ENCODE results near the gene CLECL1.
"Not testable (repeated sequence)": the region's sequence is repeated elsewhere in the genome, so short reads cannot be mapped to it uniquely, and the experiment has no call there.

CLECL1 gene

GRCh38 chr12:9752145-9752933 is 19.4 kb upstream of the CLECL1 start:
- DNase-seq (ENCODE audit: low read depth in 2 of 3, low spot score in 1 of 3): no peak

GRCh38 chr12:9751204-9752144 is 18.6 kb upstream of the CLECL1 start:
- DNase-seq (ENCODE audit: low read depth in 2 of 3, low spot score in 1 of 3): peak in 1 of 3 donors; percentile 38

GRCh38 chr12:9750276-9751203 is 17.6 kb upstream of the CLECL1 start:
- DNase-seq (ENCODE audit: low read depth in 2 of 3, low spot score in 1 of 3): peak in 1 of 3 donors; percentile 59

- no peak for DNase-seq (ENCODE audit: low read depth in 2 of 3, low spot score in 1 of 3)
Measured at GRCh38 chr12:9749640-9750039, 16.7 kb upstream of the CLECL1 start.

- no peak for DNase-seq (ENCODE audit: low read depth in 2 of 3, low spot score in 1 of 3)
Measured at GRCh38 chr12:9745199-9745598, 12.3 kb upstream of the CLECL1 start.

GRCh38 chr12:9742661-9743060 is 9.8 kb upstream of the CLECL1 start:
- no peak for DNase-seq (ENCODE audit: low read depth in 2 of 3, low spot score in 1 of 3)

GRCh38 chr12:9741726-9742125 is 8.8 kb upstream of the CLECL1 start:
- peak; percentile 56 to 68 (median 63) for DNase-seq (ENCODE audit: low read depth in 2 of 3, low spot score in 1 of 3)

- DNase-seq (ENCODE audit: low read depth in 2 of 3, low spot score in 1 of 3): no peak
Measured at GRCh38 chr12:9740106-9740750, 7.3 kb upstream of the CLECL1 start.

- DNase-seq (ENCODE audit: low read depth in 2 of 3, low spot score in 1 of 3): not testable (repeated sequence)
Measured at GRCh38 chr12:9739404-9740105, 6.7 kb upstream of the CLECL1 start.

GRCh38 chr12:9738905-9739304 is 6.0 kb upstream of the CLECL1 start:
- not testable (repeated sequence) for DNase-seq (ENCODE audit: low read depth in 2 of 3, low spot score in 1 of 3)

- no peak for DNase-seq (ENCODE audit: low read depth in 2 of 3, low spot score in 1 of 3)
Measured at GRCh38 chr12:9736936-9737705, 4.2 kb upstream of the CLECL1 start.

- no peak for DNase-seq (ENCODE audit: low read depth in 2 of 3, low spot score in 1 of 3)
Measured at GRCh38 chr12:9735601-9736000, 2.7 kb upstream of the CLECL1 start.

GRCh38 chr12:9731797-9732196 is 1.1 kb downstream of the CLECL1 start:
- DNase-seq (ENCODE audit: low read depth in 2 of 3, low spot score in 1 of 3): no peak

GRCh38 chr12:9731393-9731792 is 1.5 kb downstream of the CLECL1 start:
- no peak for DNase-seq (ENCODE audit: low read depth in 2 of 3, low spot score in 1 of 3)

GRCh38 chr12:9730591-9730990 is 2.3 kb downstream of the CLECL1 start:
- no peak for DNase-seq (ENCODE audit: low read depth in 2 of 3, low spot score in 1 of 3)

GRCh38 chr12:9730011-9730410 is 2.9 kb downstream of the CLECL1 start:
- DNase-seq (ENCODE audit: low read depth in 2 of 3, low spot score in 1 of 3): no peak

GRCh38 chr12:9729082-9729481 is 3.8 kb downstream of the CLECL1 start:
- no peak for DNase-seq (ENCODE audit: low read depth in 2 of 3, low spot score in 1 of 3)

GRCh38 chr12:9727813-9728212 is 5.1 kb downstream of the CLECL1 start:
- DNase-seq (ENCODE audit: low read depth in 2 of 3, low spot score in 1 of 3): no peak

- no peak for DNase-seq (ENCODE audit: low read depth in 2 of 3, low spot score in 1 of 3)
Measured at GRCh38 chr12:9725213-9725870, 7.6 kb downstream of the CLECL1 start.
